HG03354 (cell line): ENCODE data around the gene WWOX.
"Not testable (repeated sequence)": the region's sequence is repeated elsewhere in the genome, so short reads cannot be mapped to it uniquely, and the experiment has no call there.

ENCODE experiments used
- ATAC-seq: cut with Tn5 transposase; IDR thresholded peaks from one replicate; pipeline ENCODE4 v1.9.1; 2021; ENCODE audit warnings: mild to moderate bottlenecking; ENCODE audit not compliant: unreplicated experiment, poor library complexity, severe bottlenecking

The WWOX gene

GRCh38 chr16:78099271-78100111 lies at the start of gene WWOX:
TSS of gene WWOX (plus strand) at chr16:78099654.
- peak; percentile 96 for ATAC-seq

GRCh38 chr16:78050734-78051400 lies 48.6 kb upstream of the WWOX start:
- ATAC-seq = no peak

GRCh38 chr16:78057803-78058564 lies 41.5 kb upstream of the WWOX start:
- no peak for ATAC-seq

DNA sequence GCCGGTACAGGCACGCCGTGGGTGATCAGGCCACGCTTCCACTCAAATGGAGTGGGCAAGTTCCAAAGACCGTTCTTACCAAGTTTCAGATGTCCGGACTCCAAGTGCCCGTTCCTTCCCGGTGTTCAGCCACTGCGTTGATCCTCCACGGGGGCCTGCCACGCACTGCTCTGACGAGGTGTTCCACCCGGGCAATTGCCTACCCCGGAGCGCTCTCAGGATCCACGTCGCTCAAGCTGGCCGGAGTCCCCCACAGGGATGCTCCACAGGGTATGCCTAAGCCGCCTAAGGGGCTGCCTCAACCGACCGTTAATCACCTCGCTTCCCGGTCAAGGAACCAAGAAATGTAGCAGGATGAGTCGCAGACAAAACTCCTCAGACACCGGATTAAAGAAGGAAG lies 39.6 kb upstream of the WWOX start:
- not testable (repeated sequence) for ATAC-seq

GRCh38 chr16:78060295-78060694 lies 39.2 kb upstream of the WWOX start:
- ATAC-seq = no peak

DNA sequence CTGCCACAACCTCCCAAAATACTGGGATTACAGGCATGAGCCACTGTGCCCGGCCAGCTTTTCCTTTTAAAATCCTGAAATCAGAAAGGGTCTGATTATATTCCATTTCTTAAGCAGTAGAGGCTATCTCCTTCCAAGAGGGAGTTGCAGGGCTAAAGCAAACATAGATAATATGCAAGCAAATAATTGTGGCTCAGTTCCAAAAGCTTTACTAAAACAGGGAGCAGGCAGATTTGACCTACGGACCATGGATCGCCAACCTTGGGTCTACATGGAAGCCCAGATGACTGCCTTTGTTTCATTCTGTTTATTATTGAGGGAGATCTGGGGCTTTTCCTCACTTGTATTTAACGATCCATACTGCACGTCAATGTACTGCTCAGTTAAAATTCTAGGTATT lies 38.6 kb upstream of the WWOX start:
- no peak for ATAC-seq

- ATAC-seq = no peak
These were observed 34.1 kb upstream of the WWOX start for GRCh38 chr16:78065319-78065718.

DNA sequence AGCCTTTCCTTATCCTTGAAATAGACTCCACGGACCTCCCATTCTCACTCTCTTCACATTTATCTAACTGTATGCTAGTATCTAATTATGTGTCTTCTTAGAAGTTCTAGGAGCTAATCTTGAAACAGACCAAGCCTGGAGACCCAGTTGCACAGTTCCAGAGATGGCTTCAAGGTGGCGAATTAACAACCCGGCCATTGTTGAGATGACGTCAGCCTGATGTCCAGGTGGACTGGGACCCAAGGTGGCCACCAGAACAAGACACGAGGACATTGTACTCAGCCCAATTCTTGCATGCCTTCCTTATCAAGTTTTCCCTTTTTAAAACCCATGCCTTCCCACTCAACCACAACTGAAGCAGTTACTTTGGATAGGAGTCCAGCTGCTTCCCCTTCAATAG lies 29.5 kb upstream of the WWOX start:
- no peak for ATAC-seq

DNA sequence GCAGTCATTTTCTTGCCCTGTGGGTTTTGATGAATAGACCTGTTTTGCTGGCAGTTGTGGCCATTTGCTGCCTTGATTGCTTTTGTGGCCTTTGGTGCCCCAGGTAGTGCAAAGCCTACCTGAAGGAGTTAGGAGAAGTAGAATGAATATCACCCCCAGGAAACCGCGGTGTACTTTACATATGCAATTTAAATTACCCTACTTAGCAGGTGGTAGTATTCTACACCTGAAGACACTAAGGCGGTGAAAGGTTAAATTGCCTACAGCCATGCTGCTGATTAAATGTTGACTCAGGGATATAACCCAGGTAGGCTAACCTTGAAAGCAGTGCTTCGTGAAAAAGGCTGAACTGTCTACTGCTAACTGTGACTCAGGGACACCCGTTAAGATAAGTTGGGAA lies 27.2 kb upstream of the WWOX start:
- no peak for ATAC-seq

DNA sequence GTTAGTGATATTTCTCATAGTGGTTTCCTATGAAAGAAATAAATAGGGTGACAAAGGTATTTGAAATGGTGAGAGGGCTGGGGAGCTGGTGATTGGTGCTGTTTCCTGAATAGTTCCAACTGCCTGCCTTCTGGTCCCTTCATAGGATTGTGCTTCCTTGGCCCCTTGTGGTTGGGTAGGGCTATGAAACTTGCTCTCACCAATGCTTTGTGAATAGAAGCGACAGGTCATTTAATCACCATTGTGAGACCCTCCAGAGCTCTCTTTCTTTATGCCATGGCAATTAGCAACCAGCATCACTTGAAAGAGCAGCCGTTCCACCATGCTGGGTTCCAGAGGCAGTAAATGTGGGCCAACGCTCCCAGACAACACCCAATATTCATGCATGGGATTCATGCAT lies 23.7 kb upstream of the WWOX start:
- no peak for ATAC-seq

DNA sequence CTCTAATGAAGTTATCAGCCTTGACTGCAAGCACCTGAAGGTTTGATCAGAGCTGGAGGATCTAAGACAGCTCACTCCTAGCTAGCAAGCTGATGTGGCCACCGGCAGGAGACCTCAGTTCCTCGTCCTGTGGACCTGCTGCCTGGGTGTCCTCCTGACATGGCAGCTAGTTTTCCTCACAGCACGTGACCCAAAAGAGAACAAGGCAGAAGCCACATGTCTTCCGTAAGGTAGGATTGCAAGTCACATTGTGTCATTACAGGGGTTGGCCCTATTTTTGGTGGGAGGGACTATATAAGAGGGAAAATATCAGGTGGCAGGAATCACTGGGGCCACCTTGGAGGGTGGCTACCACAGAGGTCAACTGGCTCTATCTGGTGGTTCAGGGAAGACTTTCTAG lies 18.1 kb upstream of the WWOX start:
- no peak for ATAC-seq

GRCh38 chr16:78091419-78091818 lies 8.0 kb upstream of the WWOX start:
- ATAC-seq = no peak

GRCh38 chr16:78092758-78093157 lies 6.7 kb upstream of the WWOX start:
- ATAC-seq = no peak

DNA sequence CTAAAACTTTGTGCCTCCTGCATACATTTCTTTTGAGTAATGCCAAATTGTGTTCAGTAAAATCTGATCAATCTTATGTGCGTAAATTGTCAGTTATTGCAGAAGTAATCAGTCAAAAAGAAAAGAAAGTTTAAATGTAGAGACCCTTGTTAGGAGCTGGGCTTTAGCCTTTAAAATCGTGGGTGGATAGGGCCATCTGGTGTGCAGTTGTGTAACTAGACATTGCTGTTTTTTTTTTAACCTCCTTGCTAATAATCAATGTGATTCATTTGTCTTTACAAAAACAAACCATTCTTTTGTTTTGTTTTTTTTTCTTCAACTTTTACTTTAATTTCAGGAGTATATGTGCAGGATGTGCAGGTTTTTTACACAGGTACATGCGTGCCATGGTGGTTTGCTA lies 5.3 kb upstream of the WWOX start:
- no peak for ATAC-seq

GRCh38 chr16:78094998-78095397 lies 4.5 kb upstream of the WWOX start:
- ATAC-seq = no peak

DNA sequence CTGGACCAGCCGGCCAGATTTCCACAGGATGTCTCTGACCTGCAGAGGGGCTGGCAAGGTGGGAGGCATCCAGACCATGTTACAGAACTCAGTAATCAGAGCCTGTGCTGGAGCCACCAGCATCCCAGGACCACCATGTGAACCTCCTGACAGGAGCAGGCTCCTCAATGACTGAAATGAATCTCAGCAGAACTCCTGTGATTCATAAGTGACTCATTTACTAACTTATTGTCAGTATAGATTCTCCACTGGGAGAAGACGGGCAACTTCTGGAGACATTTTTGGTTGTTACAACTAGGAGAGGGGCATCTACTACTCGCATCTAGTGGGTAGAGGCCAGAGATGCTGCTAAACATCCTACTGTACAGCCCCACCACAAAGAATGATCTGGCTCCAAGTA lies 3.1 kb upstream of the WWOX start:
- no peak for ATAC-seq

- ATAC-seq = no peak
These were observed 1.9 kb upstream of the WWOX start for GRCh38 chr16:78097548-78097947.

- ATAC-seq = no peak
These were observed 1.4 kb upstream of the WWOX start for GRCh38 chr16:78098087-78098486.

GRCh38 chr16:78098595-78099270 lies 721 bp upstream of the WWOX start:
- no peak for ATAC-seq

DNA sequence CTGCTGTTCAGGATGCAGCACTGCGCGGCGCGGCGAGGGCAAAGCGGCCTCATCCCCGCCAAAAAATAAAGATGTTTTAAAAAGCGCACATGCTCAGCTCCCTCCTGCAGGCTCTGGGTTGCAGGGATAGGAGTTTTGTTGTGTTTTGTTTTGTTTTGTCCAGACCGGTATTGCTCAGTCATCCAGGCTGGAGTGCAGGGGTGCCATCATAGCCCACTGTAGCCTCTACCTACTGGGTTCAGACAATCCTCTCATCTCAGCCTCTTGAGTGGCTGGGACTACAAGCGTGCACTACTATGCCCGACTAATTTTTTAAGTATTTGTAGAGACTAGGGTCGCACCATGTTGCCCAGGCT lies 636 bp downstream of the WWOX start:
- peak; percentile 44 for ATAC-seq
